Stimulated activated CD8-positive, alpha-beta memory T cell treated with anti-CD3 and anti-CD28 coated beads, Interleukin-15, amount 100 ng/mL, for 48 hours (primary cell): ENCODE results near the gene COL18A1.
"Not testable (repeated sequence)": the region's sequence is repeated elsewhere in the genome, so short reads cannot be mapped to it uniquely, and the experiment has no call there.

Experiments
- DNase-seq, 2 donors: peaks; one replicate each; pipeline ENCODE4 v3.0.0-alpha.2; 2020; ENCODE audit warnings: low read depth in 2 of 2

COL18A1 gene

DNA sequence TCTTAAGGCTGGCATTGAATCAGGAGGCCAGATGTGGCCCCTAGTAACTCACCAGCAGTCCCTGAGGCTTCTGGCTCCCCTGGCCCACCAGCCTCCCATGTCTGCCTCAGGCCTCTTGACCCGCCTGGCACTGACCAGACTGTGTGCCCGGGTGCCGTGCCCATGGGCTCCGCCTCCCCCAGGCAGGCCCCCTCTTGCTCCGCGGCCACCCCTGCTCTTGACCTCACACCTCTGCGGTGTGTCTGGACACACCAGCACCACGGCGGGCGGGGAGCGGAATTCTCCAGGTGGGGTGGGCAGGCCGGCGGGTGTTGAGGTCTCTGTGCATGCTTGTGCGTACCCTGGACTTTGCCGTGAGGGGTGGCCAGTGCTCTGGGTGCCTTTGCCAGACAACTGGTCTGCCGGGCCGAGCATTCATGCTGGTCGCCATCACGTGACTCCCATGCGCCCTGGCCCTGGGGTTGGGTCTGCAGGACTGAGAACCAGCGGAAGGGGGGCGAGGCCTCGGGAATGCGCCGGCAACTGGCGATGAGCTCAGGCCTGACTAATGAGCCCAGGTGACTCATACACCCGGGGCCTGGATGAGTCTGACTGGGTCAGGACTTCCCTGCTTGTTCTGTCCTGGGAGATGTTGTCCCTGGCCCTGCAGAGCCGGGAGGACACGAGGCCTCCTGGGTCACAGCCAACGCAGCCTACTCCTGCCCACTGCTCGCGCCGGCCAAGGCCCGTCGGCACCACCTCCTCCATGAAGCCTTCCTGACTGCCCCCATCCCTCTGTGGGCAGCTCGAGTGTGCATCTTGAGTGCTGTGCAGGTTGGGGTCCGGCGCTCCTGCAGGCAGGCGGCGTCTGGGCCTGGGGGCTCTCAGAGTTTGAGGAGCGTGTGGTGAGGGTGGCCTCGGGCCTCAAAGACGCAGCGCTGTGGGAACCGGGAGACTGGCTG, 22.6 kb downstream of the COL18A1 start:
- DNase-seq, result no peak

DNA sequence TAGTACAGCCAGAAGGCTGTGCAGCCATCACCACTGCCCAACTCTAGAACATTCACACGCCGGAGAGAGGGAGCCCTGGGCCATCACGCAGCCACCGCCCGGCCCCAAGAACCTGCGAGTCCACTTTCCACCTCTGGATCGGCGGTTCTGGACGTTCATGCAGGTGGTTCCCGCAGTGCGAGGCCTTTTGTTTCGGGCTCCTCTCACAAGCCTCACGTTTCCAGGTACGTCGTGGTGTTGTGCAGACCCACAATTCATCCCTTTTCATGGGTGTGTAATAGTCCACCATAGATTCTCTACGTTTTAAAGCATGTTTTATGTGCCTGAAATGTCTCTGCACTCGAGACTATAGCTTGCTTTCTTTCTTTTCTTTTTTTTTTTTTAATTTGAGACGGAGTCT, 23.6 kb downstream of the COL18A1 start:
- DNase-seq, result no peak

DNA sequence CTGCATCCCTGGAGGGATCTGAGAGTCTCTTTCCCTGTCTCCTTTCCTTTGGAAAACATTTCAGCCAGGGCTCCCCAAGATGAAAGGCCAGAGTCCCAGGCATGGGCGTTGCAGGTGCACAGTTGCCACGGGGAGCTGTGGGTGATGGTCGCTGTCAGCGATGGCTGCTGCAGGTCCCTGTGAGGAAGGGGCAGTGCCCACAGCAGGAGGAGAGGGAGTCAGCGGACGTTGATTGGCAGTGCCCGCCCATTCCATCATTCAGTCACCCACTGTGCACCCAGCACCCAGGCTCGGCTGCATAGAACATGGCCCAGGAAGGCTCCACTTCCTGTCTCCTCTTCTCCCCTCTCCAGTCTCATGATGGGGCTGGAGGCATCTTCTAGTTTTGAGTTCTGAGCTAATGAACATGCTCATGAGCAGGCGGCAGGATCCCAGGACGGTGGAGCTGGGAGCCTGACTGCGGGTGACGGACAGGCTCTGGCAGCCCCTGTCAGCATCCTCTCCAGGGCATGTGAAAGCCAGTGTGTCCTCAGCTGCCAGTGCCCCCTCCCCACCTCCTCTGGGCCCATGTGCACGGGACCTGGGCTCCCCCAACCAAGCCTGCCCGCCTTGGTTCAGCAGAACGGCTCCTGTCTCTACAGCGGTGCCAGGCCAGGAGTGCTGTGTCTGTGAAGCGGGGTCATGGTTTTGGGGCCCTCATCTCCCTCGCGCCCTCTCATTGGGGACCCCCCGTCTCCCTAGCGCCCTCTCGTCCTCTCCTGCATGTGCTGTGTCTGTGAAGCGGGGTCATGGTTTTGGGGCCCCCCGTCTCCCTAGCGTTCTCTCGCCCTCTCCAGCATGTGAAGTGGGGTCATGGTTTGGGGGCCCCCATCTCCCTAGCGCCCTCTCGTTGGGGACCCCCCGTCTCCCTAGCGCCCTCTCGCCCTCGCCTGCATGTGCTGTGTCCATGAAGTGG, 24.5 kb downstream of the COL18A1 start:
- DNase-seq, result no peak

DNA sequence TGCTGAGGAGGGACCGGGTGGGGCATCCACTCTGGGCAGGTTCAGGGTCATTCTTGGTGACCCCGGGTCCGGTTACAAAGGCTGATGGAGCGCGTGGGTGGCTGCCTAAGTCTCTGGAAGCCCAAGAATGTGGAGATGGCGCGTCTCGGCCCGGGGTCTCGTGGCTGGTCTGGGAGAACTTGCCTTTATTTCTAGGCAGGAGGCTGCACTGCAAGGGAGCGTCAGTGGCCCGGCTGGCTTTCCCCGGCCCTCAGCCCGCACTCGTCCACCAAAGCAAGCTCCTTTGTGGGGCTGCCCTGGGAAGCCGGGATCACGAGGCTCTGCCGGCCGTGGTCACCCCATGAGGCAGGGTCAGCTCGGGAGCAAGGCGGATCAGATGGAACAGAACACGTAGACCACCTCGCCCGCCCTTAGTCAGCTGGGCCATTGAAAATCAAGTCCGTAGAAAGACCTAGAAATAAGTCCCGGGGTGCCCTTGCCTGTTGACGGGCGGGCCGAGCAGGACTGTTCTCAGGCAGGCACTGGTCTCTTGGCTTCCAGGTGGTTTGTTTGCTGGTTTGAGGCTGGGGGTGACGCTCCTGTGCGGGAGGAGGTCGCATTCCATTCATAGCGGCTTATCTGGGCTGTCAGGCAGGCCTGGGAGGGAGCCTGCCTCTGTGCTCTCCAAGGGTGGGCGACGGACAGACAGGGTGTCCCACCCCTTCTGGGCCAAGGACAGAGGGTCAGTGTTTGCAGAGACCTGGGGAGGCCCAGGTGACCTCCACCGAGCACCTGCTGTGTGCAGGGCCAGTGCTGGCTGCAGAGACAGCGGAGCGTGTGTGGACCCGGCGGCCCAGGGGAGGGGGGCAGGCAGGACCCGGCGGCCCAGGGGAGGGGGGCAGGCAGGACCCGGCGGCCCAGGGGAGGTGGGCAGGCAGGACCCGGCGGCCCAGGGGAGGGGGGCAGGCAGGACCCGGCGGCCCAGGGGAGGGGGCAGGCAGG, 25.8 kb downstream of the COL18A1 start:
- no peak for DNase-seq

DNA sequence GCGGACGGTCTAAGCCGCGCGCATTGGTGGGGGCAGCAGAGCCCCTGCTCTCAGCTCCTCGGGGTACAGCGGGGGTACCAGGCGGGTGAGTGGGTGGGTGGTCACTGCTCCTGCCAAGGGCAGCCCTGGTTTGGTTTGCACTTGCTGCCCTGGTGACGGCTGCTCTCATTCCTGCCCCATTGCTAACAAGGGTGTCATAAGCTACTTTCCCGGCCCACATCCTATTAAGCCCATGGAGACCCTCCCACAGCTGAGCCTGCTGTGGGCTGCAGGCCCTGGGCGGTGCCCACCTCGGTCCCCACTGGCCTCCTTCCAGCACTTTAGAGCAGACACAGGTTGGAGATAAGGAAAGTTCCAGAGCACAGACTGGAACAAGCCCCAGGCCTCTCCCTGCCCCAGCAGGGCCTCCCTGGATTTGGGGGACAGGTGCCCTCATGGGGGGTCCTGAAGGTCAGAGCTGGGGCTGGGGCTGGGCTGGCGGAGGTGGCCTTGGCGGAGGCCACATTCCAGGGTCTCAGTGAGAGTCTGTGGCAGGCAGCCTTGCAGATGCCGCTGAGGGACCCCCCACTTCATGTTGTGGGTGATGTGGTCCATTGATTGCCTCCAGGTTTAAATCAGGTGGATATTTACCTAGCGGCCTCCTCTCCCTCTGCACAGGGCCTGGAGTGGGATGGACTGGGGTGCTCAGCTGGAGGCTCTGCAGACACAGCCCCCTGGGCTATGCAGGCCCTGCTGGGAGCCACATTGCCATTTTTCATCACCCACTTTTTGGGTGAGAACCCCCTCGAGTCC, 27.0 kb downstream of the COL18A1 start:
- DNase-seq, result no peak

DNA sequence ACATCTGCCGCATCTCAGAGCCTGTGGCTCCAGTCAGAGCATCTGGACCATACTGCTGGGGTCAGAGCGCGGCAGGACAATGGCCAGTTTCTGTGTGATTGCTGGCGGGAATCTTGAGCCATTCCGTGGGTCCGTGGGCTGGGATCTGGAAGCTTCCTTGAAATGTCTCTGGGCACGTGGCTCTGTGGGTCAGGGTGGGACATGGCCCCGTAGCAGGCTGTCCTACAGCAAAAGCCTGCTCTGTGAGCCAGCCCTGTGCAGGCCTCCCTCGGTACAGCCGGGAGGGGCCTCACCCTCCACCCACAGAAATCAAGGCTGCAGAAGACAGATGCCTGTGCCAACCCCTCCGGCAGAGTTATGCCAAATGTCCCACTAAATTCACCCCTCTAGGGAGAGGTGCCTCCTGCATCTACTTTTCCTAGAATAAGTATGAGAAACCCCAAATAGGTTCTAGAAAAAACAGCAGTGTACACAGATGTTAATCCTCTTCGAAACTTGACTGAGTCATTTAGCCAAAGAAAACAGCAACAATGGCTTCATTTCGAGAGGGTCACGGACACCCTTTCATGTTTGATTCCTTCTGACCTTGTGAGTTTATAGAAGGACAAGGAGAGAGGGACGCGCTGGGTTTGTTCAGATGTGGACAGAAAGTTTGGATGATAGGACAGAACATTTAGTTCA, 27.8 kb downstream of the COL18A1 start:
- no peak for DNase-seq

DNA sequence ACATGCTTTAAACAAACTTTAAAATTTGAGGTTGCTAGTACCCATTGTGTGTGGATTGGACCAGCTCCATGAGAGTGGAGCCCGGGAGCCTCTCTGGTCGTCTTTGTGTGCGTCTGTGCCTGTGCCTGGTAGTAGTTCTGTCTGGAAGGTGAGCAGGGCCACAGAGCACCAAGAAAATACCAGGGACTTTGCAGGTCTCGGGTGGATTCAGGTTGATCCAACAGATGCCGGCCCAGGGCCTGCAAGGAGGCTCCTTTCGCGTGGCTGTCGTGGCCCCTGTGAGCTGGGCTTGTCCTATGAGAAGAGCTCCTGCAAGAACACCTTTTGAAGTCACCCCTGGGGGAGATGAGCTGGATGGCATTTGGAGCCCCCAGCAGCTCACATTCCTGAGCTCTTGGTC, 28.3 kb downstream of the COL18A1 start:
- DNase-seq, result no peak

DNA sequence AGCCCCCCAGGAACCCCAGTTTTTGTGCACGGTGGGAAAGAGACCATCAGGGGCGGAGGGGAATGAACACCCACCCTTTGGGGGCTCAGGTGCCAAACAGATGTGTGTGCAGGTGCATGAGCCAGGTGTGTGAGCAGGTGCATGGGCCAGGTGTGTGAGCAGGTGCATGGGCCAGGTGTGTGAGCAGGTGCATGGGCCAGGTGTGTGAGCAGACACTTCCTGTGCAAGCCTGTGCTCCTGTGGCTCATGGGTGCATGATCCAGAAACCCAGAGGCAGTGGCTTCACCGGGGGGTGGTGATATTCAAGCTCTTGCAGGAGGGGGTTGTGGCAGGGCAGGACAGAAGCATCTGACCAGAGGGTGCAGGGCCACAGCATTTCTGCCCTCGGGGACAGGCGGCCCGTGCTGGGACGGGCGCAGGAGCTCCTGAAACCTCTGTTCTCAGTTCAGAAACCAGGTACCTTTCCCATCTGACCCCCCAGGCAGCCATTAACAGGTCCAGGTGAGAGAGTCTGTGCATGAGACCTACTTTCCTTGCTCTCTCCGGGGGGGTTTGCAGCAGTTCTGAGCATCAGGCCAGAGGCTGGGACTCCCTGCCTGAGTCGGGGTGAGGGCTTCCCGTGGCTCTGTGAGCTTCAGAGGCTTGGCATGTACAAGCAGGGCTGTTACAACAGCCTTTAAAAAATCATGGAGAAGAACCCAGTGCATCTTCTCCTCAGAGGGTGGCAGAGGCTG, 29.1 kb downstream of the COL18A1 start:
- no peak for DNase-seq

DNA sequence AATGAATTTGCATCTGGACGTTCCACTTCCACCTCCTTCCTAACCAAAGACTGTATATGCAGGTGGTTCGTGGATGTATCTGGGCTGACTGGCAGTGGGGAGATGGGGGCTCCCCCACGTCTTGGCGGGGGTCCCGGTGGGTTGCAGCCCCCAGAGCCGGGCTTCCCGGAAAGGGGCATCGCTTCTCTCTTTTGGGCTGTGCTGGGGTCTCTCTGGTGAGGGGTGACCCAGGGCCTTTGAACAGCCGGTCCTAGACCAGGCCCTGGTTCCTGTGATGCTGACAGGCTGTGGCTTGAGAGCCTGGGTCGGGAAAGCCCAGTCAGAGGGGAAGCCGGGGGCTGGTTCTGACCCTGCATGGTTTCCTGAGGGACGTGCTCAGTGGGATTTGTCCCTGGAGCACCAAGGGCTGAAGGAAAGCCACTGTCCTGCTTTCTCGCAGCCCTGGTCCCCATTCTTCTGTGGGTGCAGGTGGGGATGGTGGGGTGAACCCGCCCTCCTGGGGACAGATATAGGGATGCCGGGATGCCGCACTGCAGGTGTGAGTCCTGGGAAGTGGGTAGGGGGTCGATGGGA, 29.8 kb downstream of the COL18A1 start:
- DNase-seq, result no peak

DNA sequence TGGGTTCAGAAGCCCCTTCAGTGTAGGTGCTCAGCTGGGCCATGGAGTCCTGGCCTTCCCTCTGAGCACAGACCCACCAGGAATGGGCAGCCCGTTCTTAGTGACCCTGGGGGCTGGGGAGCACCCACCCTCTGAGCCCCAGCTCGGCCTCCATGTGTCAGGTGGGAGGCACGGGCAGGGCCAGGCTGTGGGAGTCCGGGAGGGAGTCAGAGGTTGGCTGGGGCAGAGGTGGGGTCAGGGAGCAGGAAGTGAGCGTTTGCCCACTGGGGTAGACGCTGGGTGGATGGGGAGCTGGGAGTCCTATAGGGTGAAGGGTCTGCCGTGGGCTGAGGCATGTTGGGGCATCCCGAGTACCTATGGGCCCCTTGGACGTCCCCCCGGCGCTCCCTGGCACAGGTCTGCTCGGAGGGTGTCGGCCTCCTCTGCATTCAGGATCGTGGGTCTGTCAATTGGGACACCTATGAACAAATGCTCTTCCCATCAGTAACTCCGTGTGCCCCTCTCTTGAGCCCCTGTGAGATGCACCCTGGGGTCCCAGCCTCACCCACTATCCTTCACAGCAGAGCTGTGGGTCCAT, 30.5 kb downstream of the COL18A1 start:
- no peak for DNase-seq

DNA sequence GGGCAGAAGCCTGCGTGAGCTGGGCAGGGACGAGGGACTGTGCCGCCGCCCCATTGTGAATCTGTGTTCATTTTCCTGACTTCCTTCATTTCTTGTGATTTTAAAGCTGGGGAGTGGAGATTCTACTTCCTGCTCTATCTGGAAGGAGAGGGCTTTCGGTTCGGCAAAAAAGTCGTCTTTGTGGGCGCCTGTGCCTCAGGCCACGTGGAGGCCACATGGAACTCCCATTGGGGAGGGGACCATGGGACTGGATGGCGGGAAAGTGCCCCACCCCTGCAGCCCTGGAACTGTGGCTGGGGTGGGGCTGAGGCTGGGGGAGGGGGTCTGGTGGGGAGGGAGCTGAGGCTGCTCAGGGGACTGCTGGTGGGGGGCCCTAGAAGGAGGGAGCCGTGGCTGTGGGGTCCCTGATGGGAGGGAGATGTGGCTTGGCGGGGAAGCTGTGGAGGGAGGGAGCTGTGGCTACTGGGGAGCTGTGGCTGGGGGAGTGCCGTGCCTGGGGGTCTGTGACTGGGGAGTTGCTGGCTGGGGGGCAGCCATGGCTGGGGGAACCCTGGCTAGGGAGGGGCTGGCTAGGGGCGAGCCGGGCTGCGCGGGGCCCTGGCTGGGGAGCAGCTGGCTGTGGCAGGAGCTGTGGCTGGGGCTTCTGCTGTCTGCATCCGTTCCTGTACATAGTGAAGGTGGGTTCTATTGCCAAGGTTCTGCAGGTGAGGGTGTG, 31.5 kb downstream of the COL18A1 start:
- DNase-seq, result no peak

DNA sequence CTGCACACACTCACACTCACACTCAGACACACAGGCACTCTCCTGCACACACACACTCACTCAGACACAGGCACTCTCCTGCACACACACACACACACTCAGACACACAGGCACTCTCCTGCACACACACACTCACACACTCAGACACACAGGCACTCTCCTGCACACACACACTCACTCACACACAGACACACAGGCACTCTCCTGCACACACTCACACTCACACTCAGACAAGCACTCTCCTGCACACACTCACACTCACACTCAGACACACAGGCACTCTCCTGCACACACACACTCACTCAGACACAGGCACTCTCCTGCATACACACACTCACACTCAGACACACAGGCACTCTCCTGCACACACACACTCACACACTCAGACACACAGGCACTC, 32.9 kb downstream of the COL18A1 start:
- DNase-seq, result not testable (repeated sequence)

DNA sequence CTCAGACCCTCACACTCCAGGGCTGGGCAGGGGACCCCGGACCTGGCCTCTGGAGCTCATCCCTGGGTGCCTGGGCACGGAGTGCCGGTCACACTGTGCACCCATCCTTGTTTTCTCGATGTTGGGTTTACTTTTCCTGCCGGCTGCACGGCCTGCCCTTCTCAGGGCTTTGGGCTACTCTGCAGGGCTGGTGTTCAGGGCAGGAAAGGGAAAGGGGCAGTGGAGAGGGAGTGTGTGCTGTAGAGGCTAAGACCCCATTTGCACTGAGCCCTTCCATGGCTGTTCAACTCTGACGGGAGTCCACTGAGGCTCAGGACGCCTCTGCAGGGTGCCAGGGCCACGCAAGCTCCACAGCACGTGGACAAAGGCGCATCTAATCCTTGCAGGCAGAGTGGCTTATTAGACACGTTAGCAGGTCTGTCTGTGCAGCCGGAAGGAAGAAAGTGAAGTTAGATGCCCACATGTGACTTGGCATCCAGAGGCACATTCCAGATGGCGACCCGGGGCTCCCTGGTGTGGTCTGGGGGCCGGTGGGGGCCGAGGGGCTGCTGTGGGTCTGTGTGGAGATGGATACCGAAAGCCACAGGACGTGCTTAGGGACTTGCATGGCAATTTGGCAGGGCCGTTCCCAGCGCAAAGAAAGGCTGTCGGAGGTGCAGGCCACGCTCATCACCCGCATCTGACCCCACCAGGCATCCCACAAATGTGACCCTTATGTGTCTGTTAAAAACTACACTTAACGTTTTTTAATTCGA, 33.6 kb downstream of the COL18A1 start:
- no peak for DNase-seq

DNA sequence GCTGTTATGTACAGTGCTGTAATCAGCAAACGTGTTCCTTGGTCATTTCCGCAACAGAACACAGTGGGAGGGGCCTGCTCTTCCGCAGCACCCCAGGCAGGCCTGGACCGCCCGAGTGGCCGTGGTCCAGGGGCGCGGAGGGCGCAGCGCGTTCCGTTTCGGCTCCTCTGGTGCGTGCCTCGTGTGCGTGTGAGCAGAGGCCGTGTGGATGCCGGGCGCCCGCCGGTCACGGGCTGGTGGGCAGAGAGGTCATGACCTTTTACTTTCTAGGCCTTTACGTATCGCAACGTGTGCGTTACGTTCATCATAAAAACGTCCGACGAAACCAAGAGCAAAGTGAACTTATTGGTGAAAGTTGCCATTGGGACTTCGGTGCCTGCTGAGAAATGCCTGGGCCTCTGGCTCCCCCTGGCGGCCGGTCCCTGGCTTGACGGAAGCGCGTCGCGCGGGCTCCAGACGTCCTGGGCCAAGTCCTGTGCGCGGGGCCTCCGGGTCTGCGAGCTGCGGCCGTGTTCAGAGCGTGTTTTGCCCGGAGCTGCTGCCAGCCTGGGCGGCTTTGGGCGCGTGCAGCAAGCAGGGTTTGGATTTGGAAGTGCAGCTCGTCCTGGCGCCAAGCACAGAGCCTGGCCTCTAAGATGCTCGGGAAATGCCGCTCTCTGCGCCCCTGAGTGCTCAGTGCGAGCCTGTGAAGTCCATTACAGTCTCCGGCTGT, 34.4 kb downstream of the COL18A1 start:
- DNase-seq, result peak; percentile 62 to 65

DNA sequence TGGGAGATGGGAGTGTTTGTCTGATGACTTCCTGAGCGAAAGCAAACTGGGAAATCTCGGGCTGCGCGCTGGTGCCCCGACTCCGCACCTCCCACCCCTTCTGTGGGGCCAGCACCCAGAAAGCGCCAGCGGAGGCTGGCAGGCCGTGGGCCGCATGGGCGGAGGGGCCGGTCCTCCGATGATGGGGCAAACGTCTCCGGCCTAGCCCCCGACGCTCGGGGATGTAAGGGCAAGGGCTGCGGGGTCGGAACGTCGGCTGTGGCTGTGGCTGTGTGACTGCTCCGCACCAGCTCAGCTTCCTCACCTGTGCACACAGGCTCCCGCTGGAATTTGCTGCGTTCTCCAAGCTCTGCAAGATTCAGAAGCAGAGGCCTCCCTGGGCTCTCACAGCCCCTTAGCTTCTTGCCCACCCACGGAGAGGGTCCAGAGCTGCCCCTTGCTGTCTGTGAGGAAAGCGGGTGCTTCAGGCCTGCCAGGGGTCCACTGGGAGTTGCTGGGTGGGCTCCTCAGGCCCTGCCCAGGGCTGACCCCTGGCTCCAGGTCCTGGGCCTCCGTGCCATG, 35.0 kb downstream of the COL18A1 start:
- DNase-seq, result no peak

DNA sequence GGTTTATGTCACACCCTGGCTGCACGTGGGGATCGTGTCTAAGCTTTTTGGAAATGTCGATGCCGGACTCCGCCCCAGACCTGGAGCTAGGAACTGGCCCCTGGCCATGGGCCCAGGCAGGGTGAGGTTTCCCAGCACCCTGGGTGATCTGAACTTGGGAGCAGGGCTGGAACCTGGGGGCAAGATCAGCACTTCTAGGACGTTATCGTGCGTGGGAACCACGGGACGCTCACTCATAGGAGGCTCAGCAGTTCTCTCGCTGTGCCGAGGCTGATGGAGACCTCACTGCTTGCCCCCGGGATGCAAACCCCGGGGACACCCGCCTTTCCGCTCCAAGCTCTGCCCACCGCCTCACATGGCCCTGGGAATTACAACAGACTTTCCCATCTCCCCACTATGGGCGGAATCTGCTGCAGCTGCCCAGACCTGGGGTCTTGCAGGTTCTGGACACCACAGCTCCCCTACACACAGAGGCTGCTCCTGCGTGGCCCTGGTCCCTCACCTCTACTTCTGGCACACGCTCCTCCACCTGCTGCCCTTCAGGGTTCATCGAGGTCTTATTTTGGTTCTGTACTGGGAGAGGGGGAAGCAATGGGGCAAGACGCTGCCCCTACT, 35.9 kb downstream of the COL18A1 start:
- DNase-seq, result no peak
